ENCODE data around the gene SERINC4. TPM values are rescaled to one million over a fixed set of nuclear protein-coding genes. Genes with fewer than 3 reads are reported as not detected.
A peak's percentile ranks its signal among the peaks of the same experiment; 100 is the strongest.

The SERINC4 gene
- total and polyA plus RNA-seq, 2 of the 4 experiments (the other 2 are of a cell fraction), result under 0.01 to 0.09 TPM

DNA sequence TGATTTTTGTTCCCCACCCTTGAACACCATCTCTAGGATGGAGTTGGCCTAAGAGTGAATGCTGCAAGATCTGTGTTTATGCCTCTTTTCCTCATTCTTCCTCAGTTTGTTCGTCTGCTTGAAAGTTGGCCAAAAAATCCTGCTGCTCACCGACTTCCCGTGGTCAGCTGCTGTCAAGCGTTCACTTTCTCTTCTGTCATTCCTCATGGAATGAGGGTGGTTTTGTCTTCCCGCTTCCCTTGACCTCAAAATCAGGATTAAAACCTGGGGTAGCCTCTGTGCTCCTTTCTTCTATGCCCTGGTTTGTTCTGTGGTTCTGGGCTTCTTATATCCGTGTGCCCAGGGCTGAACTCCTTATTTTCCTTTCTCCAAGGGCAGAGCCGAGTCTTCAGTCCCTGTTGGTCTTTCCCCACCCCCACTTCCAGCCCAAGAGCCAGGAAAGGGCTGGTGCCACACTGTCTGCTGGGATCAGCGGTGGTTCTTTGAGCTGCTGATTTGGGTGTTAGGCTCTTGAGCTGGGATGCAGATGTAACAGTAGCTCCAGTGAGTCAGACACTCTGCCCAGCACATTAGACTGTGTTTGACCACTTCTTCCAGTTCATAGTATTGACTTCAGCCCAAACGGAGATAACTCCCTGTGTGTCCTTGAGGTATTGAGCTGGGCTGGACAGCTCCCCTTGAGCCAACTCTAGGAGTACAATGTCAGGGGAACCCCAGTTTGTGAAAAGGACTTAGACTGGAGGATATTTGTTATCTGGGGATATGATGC is 5.6 kb downstream of the SERINC4 start:
- POLR2A ChIA-PET (ENCODE audit: unreplicated experiment), result interaction anchor here (0.5 to 1.0 kb wide), 3 partner anchors 11 to 48 kb away, joined by 3 to 7 read pairs (median 4); partner anchors contain the start of genes ELL3 and PDIA3
- Histone ChIP-seq H3K27me3 (ENCODE audit: control insufficient read depth, insufficient read depth, low read length) (no peaks in the 10 kb centered on the region), H2AK5ac (ENCODE audit: low read depth, low read length) (no peak overlapping the region), H4K20me1 (ENCODE audit: insufficient read depth, low read length) (peaks cover 47% of the 10 kb centered on the region), H2AK9ac (replicated peaks; ENCODE audit: low read depth, low read length, poor library complexity) (peak overlapping the region; percentile 55), H3K18ac (ENCODE audit: low read depth, low read length) (no peak overlapping the region), H3K27ac (ENCODE audit: insufficient read depth, low read length) (peak overlapping the region; percentile 21; the same call in 1 of the 2 replicates), H3K14ac (replicated peaks; ENCODE audit: low read depth, low read length) (no peak overlapping the region; the same call in 1 of the 2 replicates), H3K9ac (ENCODE audit: low read depth, low read length) (no peak overlapping the region), H3K9me3 (ENCODE audit: control insufficient read depth, insufficient read depth, low read length) (no peaks in the 10 kb centered on the region), H3K56ac (ENCODE audit: extremely low read depth, insufficient read depth, low read length) (peak overlapping the region; percentile 41; the same call in 1 of the 2 replicates), H3K4me1 (ENCODE audit: control insufficient read depth, insufficient read depth, low read length) (peaks cover 21% of the 10 kb centered on the region), H3K4me2 (ENCODE audit: low read depth, low read length) (peak overlapping the region; percentile 48), H3K9me1 (ENCODE audit: insufficient read depth, low read length) (peaks cover 33% of the 10 kb centered on the region), H4K91ac (ENCODE audit: insufficient read depth, low read depth, low read length) (no peak overlapping the region), H2AFZ (replicated peaks; ENCODE audit: low read length, poor library complexity) (no peak overlapping the region), H2BK20ac (ENCODE audit: low read depth, low read length) (no peak overlapping the region), H3K4me3 (ENCODE audit: insufficient read depth, low read depth, low read length) (no peak overlapping the region), H3K4ac (ENCODE audit: low read depth, low read length) (peak overlapping the region; percentile 1; the same call in 1 of the 2 replicates), H4K5ac (ENCODE audit: low read depth, low read length) (no peak overlapping the region), H2BK120ac (ENCODE audit: low read depth, low read length) (no peak overlapping the region), H2BK15ac (ENCODE audit: low read depth, low read length) (no peak overlapping the region), H4K8ac (ENCODE audit: low read depth in 2 of 2, low read length in 2 of 2) (0 out of 4 replicates have a peak overlapping the region, but pooled peaks of 1 of the 2 experiments have one; percentile 15), H2BK5ac (ENCODE audit: low read depth, low read length, poor library complexity, severe bottlenecking) (peak overlapping the region; percentile 12), H3K23ac (ENCODE audit: low read depth, low read length) (peak overlapping the region; percentile 64), H3K79me1 (ENCODE audit: low read depth in 1 of 2, low read length in 2 of 2) (peaks cover 31 to 65% of the 10 kb centered on the region in 2 experiments), H3K36me3 (ENCODE audit: control insufficient read depth, insufficient read depth, low read length) (peaks cover 47% of the 10 kb centered on the region)
- peak; percentile 32 for TF ChIP-seq RCOR1 (IDR thresholded peaks at IDR 0.05; ENCODE audit: insufficient replicate concordance, low read length)
- TF ChIP-seq RAD21 (IDR thresholded peaks at IDR 0.05; ENCODE audit: low read length), result no peak
- ATAC-seq (ENCODE audit: low read depth) (no peak), DNase-seq (peak; percentile 65)
- CTCF ChIA-PET, result no interaction called here
- dilution Hi-C loops (cut with HindIII; ENCODE audit: low sequenced_read_pairs, unreplicated experiment) (no loop called here), in situ Hi-C loops (cut with MboI; ENCODE audit: low sequenced_read_pairs) (no loop called here), intact Hi-C loops (cut with micrococcal nuclease) (no loop called here)
- no CpG with 5 or more reads among the region's 9 CpGs for WGBS, 2 experiments (ENCODE audit: extremely low coverage in 2 of 2, insufficient read length in 1 of 2)
- BruUV-seq (replicated peaks), result no TSS peak

Data from IMR-90 (cell line).